DOHH2 (cell line): Measurements from ENCODE around the gene BMP8A.

Source experiments
- H3F3A ChIP-seq: fragments of 200-600 bp; sonication (generic), shearing (Covaris generic); 2 replicates; pipeline ENCODE4 v1.6.0; 2016; ENCODE audit warnings: antibody characterized with exemption, mild to moderate bottlenecking; ENCODE audit not compliant: control insufficient read depth, insufficient read depth
- H3K27ac ChIP-seq: fragments of 200-600 bp; sonication (generic); 2 replicates; pipeline ENCODE4 v1.5.1; 2014; ENCODE audit warnings: low read depth, mild to moderate bottlenecking, low read length, moderate library complexity
- H3K27me3 ChIP-seq: fragments of 200-600 bp; sonication (generic); 2 replicates; pipeline ENCODE4 v1.6.1; 2014; ENCODE audit warnings: mild to moderate bottlenecking, low read length, mixed read lengths; ENCODE audit not compliant: control insufficient read depth
- H3K36me3 ChIP-seq: fragments of 200-600 bp; sonication (generic); 2 replicates; pipeline ENCODE4 v1.6.1; 2014; ENCODE audit warnings: mild to moderate bottlenecking, low read length, moderate library complexity, mixed read lengths; ENCODE audit not compliant: control insufficient read depth
- H3K4me1 ChIP-seq: fragments of 200-600 bp; sonication (generic); 2 replicates; pipeline ENCODE4 v1.6.1; 2014; ENCODE audit warnings: mild to moderate bottlenecking, low read length, mixed read lengths; ENCODE audit not compliant: control insufficient read depth
- H3K4me2 ChIP-seq: fragments of 200-600 bp; sonication (generic); 2 replicates; pipeline ENCODE4 v1.6.0; 2014; ENCODE audit warnings: mild to moderate bottlenecking, low read length, moderate library complexity
- H3K4me3 ChIP-seq: fragments of 200-600 bp; sonication (generic); 2 replicates; pipeline ENCODE4 v1.5.1; 2014; ENCODE audit warnings: mild to moderate bottlenecking, low read length, mixed read lengths
- H3K79me2 ChIP-seq: fragments of 200-600 bp; sonication (generic); 2 replicates; pipeline ENCODE4 v1.6.1; 2014; ENCODE audit warnings: mild to moderate bottlenecking, low read length, mixed read lengths; ENCODE audit not compliant: control insufficient read depth
- H3K9me2 ChIP-seq: fragments of 200-600 bp; sonication (generic); replicated peaks from 2 replicates; pipeline ENCODE4 v1.6.1; 2014; ENCODE audit warnings: mild to moderate bottlenecking, low read length, mixed read lengths; ENCODE audit not compliant: control insufficient read depth
- H3K9me3 ChIP-seq: fragments of 200-600 bp; sonication (generic); 2 replicates; pipeline ENCODE4 v1.6.1; 2014; ENCODE audit warnings: antibody characterized with exemption, low read length, mixed read lengths; ENCODE audit not compliant: control insufficient read depth, insufficient read depth
- H4K20me1 ChIP-seq: fragments of 200-600 bp; sonication (generic); 2 replicates; pipeline ENCODE4 v1.6.0; 2014; ENCODE audit warnings: low read depth, mild to moderate bottlenecking, antibody characterized with exemption, low read length, moderate library complexity; ENCODE audit not compliant: control insufficient read depth, insufficient read depth
- CTCF ChIP-seq: fragments of 200-600 bp; sonication (generic); IDR thresholded peaks from one replicate; pipeline ENCODE4 v1.5.1; 2014; ENCODE audit warnings: antibody characterized with exemption, mild to moderate bottlenecking, low read depth, low read length; ENCODE audit not compliant: poor library complexity, severe bottlenecking
- EZH2phosphoT487 ChIP-seq: fragments of 200-600 bp; sonication (generic); IDR thresholded peaks from 2 replicates; pipeline ENCODE4 v1.6.1; 2017; ENCODE audit warnings: borderline replicate concordance, mild to moderate bottlenecking, antibody characterized with exemption, low read length, moderate library complexity, mixed read lengths

The BMP8A gene

GRCh38 chr1:39522661-39523567 lies 31.5 kb downstream of the BMP8A start:
- H3K4me1 ChIP-seq: peaks cover 25% of the 10 kb centered on the region
- H3K79me2 ChIP-seq: no peaks in the 10 kb centered on the region
- H3K4me3 ChIP-seq: no peak overlapping the region
- no peaks in the 10 kb centered on the region for H3K9me2 ChIP-seq
- H3K4me2 ChIP-seq: no peak overlapping the region
- no peaks in the 10 kb centered on the region for H3K27me3 ChIP-seq
- no peak overlapping the region for H3K27ac ChIP-seq
- H3F3A ChIP-seq: no peaks in the 10 kb centered on the region
- no peaks in the 10 kb centered on the region for H4K20me1 ChIP-seq
- no peaks in the 10 kb centered on the region for H3K9me3 ChIP-seq
- TF ChIP-seq EZH2phosphoT487: no peak
- no peak for TF ChIP-seq CTCF
- H3K36me3 ChIP-seq: peaks cover 3% of the 10 kb centered on the region

- H3K4me3 ChIP-seq: no peak overlapping the region
- H3K27ac ChIP-seq: no peak overlapping the region
- no peaks in the 10 kb centered on the region for H3K79me2 ChIP-seq
- H3K4me1 ChIP-seq: peaks cover 25% of the 10 kb centered on the region
- H3K4me2 ChIP-seq: no peak overlapping the region
- no peaks in the 10 kb centered on the region for H3K9me2 ChIP-seq
- peaks cover 10% of the 10 kb centered on the region for H3K36me3 ChIP-seq
- H3K9me3 ChIP-seq: no peaks in the 10 kb centered on the region
- no peaks in the 10 kb centered on the region for H4K20me1 ChIP-seq
- TF ChIP-seq CTCF (no peak), EZH2phosphoT487 (no peak)
- no peaks in the 10 kb centered on the region for H3K27me3 ChIP-seq
- H3F3A ChIP-seq: no peaks in the 10 kb centered on the region
Observed at GRCh38 chr1:39524171-39524570, 32.7 kb downstream of the BMP8A start.

- no peaks in the 10 kb centered on the region for H3K79me2 ChIP-seq
- TF ChIP-seq CTCF (no peak), EZH2phosphoT487 (no peak)
- H3K9me2 ChIP-seq: no peaks in the 10 kb centered on the region
- peaks cover 14% of the 10 kb centered on the region for H3K36me3 ChIP-seq
- no peak overlapping the region for H3K4me3 ChIP-seq
- H3F3A ChIP-seq: no peaks in the 10 kb centered on the region
- H3K4me2 ChIP-seq: no peak overlapping the region
- no peak overlapping the region for H3K27ac ChIP-seq
- no peaks in the 10 kb centered on the region for H3K27me3 ChIP-seq
- H4K20me1 ChIP-seq: no peaks in the 10 kb centered on the region
- no peaks in the 10 kb centered on the region for H3K9me3 ChIP-seq
- peaks cover 25% of the 10 kb centered on the region for H3K4me1 ChIP-seq
Observed at GRCh38 chr1:39524591-39525365, 33.3 kb downstream of the BMP8A start.
